ENCODE data around the gene RTP5. TPM values are rescaled to one million over a fixed set of nuclear protein-coding genes. Genes with fewer than 3 reads are reported as not detected.
"Not testable (repeated sequence)": the region's sequence is repeated elsewhere in the genome, so short reads cannot be mapped to it uniquely, and the experiment has no call there.

Gene RTP5
- total RNA-seq, 1 experiment from 2014 or later = not detected

GRCh38 chr2:241821460-241822263 lies 47.9 kb upstream of the RTP5 start:
- TF ChIP-seq EZH2 (IDR thresholded peaks at IDR 0.05; ENCODE audit: borderline replicate concordance, low read depth, low read length, poor library complexity, severe bottlenecking) (no peak), CTCF (conservative IDR thresholded peaks at IDR 0.05; ENCODE audit: low read depth, low read length) (no peak)
- peaks cover 8% of the 10 kb centered on the region for H3K9me3 ChIP-seq (ENCODE audit: low read depth, low read length, poor library complexity, severe bottlenecking)
- no TSS peak for BruUV-seq (replicated peaks)
- peak overlapping the region; percentile 92 for H3K27ac ChIP-seq (ENCODE audit: low read depth, low read length, poor library complexity, severe bottlenecking)
- no peaks in the 10 kb centered on the region for H3K36me3 ChIP-seq (ENCODE audit: insufficient read depth, low read length, poor library complexity, severe bottlenecking)
- DNase-seq (ENCODE audit: low spot score) = peak; percentile 65
- peaks cover 33% of the 10 kb centered on the region for H3K4me1 ChIP-seq (ENCODE audit: insufficient read depth, low read length, poor library complexity, severe bottlenecking)
- intact Hi-C loops (cut with micrococcal nuclease; ENCODE audit: unreplicated experiment) = no loop called here
- H3K27me3 ChIP-seq (replicated peaks; ENCODE audit: insufficient read depth, low read depth, low read length, poor library complexity) = no peaks in the 10 kb centered on the region
- H3K4me3 ChIP-seq (ENCODE audit: low read depth, low read length, poor library complexity, severe bottlenecking) = no peak overlapping the region
- POLR2A ChIA-PET (ENCODE audit: low non-redundant PET) = no interaction called here
- CTCF ChIA-PET = no interaction called here

- ChIA-PET POLR2A (ENCODE audit: low non-redundant PET) (no interaction called here), CTCF (no interaction called here)
- no peak for DNase-seq (ENCODE audit: low spot score)
- Histone ChIP-seq H3K9me3 (ENCODE audit: low read depth, low read length, poor library complexity, severe bottlenecking) (peaks cover 13% of the 10 kb centered on the region), H3K4me3 (ENCODE audit: low read depth, low read length, poor library complexity, severe bottlenecking) (no peak overlapping the region), H3K27ac (ENCODE audit: low read depth, low read length, poor library complexity, severe bottlenecking) (peak overlapping the region; percentile 92), H3K27me3 (replicated peaks; ENCODE audit: insufficient read depth, low read depth, low read length, poor library complexity) (no peaks in the 10 kb centered on the region), H3K36me3 (ENCODE audit: insufficient read depth, low read length, poor library complexity, severe bottlenecking) (no peaks in the 10 kb centered on the region), H3K4me1 (ENCODE audit: insufficient read depth, low read length, poor library complexity, severe bottlenecking) (peaks cover 28% of the 10 kb centered on the region)
- intact Hi-C loops (cut with micrococcal nuclease; ENCODE audit: unreplicated experiment) = no loop called here
- BruUV-seq (replicated peaks) = TSS peak; percentile 34
- TF ChIP-seq CTCF (conservative IDR thresholded peaks at IDR 0.05; ENCODE audit: low read depth, low read length) (no peak), EZH2 (IDR thresholded peaks at IDR 0.05; ENCODE audit: borderline replicate concordance, low read depth, low read length, poor library complexity, severe bottlenecking) (no peak)
Observed at GRCh38 chr2:241822264-241822623, 47.3 kb upstream of the RTP5 start.

- POLR2A ChIA-PET (ENCODE audit: low non-redundant PET); H3K27ac ChIP-seq (ENCODE audit: low read depth, low read length, poor library complexity, severe bottlenecking); CTCF ChIA-PET; H3K36me3 ChIP-seq (ENCODE audit: insufficient read depth, low read length, poor library complexity, severe bottlenecking); intact Hi-C loops (cut with micrococcal nuclease; ENCODE audit: unreplicated experiment); DNase-seq (ENCODE audit: low spot score); H3K4me3 ChIP-seq (ENCODE audit: low read depth, low read length, poor library complexity, severe bottlenecking); H3K27me3 ChIP-seq (replicated peaks; ENCODE audit: insufficient read depth, low read depth, low read length, poor library complexity): not testable (repeated sequence)
- Histone ChIP-seq H3K9me3 (ENCODE audit: low read depth, low read length, poor library complexity, severe bottlenecking) (peaks cover 20% of the 10 kb centered on the region), H3K4me1 (ENCODE audit: insufficient read depth, low read length, poor library complexity, severe bottlenecking) (peaks cover 25% of the 10 kb centered on the region)
- TSS peak; percentile 55 for BruUV-seq (replicated peaks)
Observed at GRCh38 chr2:241823531-241824437, 45.7 kb upstream of the RTP5 start.
